Measurements from ENCODE around the gene PLN.

DNA sequence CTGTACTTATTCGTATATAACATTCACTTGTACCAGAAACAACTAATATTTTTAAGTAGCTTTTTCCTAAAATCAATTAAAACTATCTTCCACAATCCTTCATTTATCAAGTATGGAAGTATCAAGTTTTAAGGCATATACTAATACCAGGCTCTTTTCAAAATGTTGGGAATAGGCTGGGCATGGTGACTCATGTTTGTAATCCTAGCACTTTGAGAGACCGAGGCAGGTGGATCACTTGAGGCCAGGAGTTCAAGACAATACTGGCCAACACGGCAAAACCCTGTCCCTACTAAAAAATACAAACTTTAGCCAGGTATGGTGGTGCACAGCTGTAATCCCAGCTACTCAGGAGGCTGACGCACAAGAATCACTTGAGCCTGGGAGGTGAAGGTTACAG is 25.7 kb upstream of the PLN start:
- TF ChIP-seq, protein P1, sequence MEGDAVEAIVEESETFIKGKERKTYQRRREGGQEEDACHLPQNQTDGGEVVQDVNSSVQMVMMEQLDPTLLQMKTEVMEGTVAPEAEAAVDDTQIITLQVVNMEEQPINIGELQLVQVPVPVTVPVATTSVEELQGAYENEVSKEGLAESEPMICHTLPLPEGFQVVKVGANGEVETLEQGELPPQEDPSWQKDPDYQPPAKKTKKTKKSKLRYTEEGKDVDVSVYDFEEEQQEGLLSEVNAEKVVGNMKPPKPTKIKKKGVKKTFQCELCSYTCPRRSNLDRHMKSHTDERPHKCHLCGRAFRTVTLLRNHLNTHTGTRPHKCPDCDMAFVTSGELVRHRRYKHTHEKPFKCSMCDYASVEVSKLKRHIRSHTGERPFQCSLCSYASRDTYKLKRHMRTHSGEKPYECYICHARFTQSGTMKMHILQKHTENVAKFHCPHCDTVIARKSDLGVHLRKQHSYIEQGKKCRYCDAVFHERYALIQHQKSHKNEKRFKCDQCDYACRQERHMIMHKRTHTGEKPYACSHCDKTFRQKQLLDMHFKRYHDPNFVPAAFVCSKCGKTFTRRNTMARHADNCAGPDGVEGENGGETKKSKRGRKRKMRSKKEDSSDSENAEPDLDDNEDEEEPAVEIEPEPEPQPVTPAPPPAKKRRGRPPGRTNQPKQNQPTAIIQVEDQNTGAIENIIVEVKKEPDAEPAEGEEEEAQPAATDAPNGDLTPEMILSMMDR (optimal IDR thresholded peaks at IDR 0.05 in 1 of 3, IDR thresholded peaks at IDR 0.05 in 1 of 3, conservative IDR thresholded peaks at IDR 0.05 in 1 of 3; ENCODE audit: extremely low read depth in 1 of 3, insufficient read depth in 2 of 3, low read length in 3 of 3): no peak
- no peak for TF ChIP-seq EZH2 (IDR thresholded peaks at IDR 0.05; ENCODE audit: low read length)
